ENCODE data around the gene CAMSAP1.

Gene CAMSAP1

DNA sequence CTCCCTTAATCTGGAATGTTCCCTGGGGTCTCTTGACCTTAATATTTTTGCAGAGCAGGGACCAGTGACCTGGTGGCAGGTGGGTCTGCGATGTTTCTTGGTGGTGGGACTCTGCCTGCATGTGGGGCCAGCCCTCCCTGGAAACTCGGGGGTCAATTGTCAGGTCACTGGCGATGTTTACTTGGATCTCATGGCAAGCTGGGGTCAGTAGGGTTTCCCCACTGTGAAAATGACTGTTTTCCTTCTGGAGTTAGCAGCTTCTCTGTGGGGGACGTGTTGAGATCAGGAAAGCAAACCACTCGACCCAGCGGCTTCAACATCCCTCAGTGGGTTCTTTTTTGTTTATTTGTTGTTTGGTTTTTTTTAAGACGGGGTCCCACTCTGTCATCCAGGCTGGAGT, 131.4 kb downstream of the CAMSAP1 start:
- Histone ChIP-seq H3K36me3 (ENCODE audit: low read depth) (no peaks in the 10 kb centered on the region), H3K9me3 (ENCODE audit: severe bottlenecking) (no peaks in the 10 kb centered on the region), H3K27ac (ENCODE audit: poor library complexity, severe bottlenecking) (no peak overlapping the region), H3K4me1 (ENCODE audit: insufficient read depth, poor library complexity, severe bottlenecking) (no peaks in the 10 kb centered on the region), H3K4me3 (ENCODE audit: severe bottlenecking) (no peak overlapping the region), H3K27me3 (ENCODE audit: insufficient read depth, poor library complexity, severe bottlenecking) (peaks cover under 1% of the 10 kb centered on the region)
- TF ChIP-seq, protein P1, sequence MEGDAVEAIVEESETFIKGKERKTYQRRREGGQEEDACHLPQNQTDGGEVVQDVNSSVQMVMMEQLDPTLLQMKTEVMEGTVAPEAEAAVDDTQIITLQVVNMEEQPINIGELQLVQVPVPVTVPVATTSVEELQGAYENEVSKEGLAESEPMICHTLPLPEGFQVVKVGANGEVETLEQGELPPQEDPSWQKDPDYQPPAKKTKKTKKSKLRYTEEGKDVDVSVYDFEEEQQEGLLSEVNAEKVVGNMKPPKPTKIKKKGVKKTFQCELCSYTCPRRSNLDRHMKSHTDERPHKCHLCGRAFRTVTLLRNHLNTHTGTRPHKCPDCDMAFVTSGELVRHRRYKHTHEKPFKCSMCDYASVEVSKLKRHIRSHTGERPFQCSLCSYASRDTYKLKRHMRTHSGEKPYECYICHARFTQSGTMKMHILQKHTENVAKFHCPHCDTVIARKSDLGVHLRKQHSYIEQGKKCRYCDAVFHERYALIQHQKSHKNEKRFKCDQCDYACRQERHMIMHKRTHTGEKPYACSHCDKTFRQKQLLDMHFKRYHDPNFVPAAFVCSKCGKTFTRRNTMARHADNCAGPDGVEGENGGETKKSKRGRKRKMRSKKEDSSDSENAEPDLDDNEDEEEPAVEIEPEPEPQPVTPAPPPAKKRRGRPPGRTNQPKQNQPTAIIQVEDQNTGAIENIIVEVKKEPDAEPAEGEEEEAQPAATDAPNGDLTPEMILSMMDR (IDR thresholded peaks at IDR 0.05; ENCODE audit: poor library complexity, severe bottlenecking): no peak
- ATAC-seq (ENCODE audit: low read depth) (no peak), DNase-seq (ENCODE audit: low spot score) (no peak)

DNA sequence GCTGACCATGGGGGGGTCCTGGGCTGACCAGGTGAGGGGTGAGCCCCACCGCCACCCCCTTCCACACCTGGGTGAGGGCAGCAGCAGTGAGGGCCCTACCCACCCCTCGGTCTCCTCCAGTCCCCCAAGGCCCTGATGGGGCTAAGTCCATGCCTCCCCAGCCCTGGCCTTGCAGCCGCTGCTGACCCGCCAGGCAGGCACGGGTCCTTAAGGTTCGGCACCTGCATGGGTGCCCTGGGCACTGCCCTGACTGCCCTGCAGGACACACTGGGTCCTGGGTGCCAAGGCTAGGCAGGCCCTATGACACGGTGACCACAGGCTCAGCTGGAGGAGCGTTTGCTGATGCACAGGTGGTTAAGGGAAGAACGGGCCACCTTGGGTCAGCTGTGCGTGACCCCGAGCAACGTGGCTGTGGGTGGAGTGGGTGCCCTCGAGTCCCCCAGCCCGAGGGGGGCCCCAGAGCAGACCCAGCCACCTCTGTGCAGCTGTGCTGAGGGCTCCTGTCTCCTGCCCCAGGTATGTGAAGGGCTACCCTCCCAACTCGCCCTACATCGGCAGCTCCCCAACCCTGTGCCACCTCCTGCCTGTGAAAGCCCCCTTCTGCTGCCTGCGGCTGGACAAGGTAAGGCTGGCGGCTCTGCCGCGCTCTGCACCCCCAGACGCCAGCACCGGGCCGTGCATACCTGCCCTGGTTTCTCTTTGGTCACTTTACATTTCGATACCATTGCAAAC, 132.4 kb downstream of the CAMSAP1 start:
- TF ChIP-seq, protein P1 (IDR thresholded peaks at IDR 0.05; ENCODE audit: poor library complexity, severe bottlenecking): no peak

DNA sequence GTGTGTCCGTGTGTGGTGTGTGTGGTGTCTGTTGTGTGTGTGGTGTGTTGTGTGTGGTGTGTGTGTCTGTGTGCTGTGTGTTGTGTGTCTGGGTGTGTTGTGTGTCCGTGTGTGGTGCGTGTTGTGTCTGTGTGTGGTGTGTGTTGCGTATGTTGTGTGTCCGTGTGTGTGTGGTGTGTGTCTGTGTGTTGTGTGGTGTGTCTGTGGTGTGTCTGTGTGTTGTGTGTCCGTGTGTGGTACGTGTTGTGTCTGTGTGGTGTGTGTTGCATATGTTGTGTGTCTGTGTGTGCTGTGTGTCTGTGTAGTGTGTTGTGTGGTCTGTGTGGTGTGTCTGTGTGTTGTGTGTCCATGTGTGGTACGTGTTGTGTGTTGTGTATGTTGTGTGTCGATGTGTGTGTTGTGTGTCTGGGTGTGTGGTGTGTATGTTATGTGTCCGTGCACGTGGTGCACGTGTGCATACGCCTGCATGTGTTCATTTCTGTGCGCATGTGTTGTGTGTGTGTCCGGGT, 133.1 kb downstream of the CAMSAP1 start:
- Histone ChIP-seq H3K4me3 (ENCODE audit: severe bottlenecking) (no peak overlapping the region), H3K36me3 (ENCODE audit: low read depth) (no peaks in the 10 kb centered on the region), H3K4me1 (ENCODE audit: insufficient read depth, poor library complexity, severe bottlenecking) (no peaks in the 10 kb centered on the region), H3K27ac (ENCODE audit: poor library complexity, severe bottlenecking) (no peak overlapping the region), H3K9me3 (ENCODE audit: severe bottlenecking) (no peaks in the 10 kb centered on the region), H3K27me3 (ENCODE audit: insufficient read depth, poor library complexity, severe bottlenecking) (no peaks in the 10 kb centered on the region)
- TF ChIP-seq, protein P1 (IDR thresholded peaks at IDR 0.05; ENCODE audit: poor library complexity, severe bottlenecking): no peak
- no peak for ATAC-seq (ENCODE audit: low read depth)
- DNase-seq (ENCODE audit: low spot score): no peak

More for the DNA sequence above, 132.4 kb downstream of the CAMSAP1 start:
- Histone ChIP-seq H3K27ac (ENCODE audit: poor library complexity, severe bottlenecking) (no peak overlapping the region), H3K4me3 (ENCODE audit: severe bottlenecking) (no peak overlapping the region), H3K9me3 (ENCODE audit: severe bottlenecking) (no peaks in the 10 kb centered on the region), H3K36me3 (ENCODE audit: low read depth) (no peaks in the 10 kb centered on the region), H3K4me1 (ENCODE audit: insufficient read depth, poor library complexity, severe bottlenecking) (no peaks in the 10 kb centered on the region), H3K27me3 (ENCODE audit: insufficient read depth, poor library complexity, severe bottlenecking) (no peaks in the 10 kb centered on the region)
- peak; percentile 30; the same call in 2 of the 3 replicates for ATAC-seq (ENCODE audit: low read depth)
- no peak for DNase-seq (ENCODE audit: low spot score)

DNA sequence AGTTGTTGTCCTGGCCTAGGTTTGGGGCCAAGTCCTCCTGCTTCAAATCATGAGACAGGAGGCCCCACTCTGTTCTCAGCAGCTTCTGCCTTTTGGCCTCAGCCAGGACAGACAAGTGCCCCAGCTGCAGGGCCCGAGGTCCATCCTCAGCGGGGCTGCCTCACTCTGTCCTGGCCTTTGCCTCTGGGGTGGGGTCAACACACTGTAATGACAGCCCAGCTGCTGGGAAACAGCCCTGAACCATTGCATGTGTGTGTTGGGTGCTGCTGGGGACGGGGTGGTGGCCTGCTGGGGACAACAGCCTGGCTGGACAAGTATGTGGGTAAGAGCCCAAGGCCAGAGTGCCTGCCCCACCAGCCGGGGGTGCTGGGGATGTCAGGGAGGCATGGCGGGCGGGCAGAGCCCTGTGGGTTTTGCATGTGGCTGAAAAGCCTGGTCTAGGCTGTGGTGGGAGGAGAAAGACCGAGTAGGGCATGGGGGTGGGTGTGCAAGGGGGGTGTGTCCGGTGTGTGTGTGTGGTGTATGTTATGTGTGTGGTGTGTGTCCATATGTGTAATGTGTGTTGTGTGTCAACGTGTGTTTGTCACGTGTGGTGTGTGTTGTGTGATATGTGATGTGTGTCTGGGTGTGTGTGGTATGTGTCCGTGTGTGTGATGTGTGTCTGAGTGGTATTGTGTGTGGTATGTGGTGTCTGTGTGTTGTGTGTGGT, 133.7 kb downstream of the CAMSAP1 start:
- ATAC-seq (ENCODE audit: low read depth) (no peak), DNase-seq (ENCODE audit: low spot score) (no peak)
- Histone ChIP-seq H3K36me3 (ENCODE audit: low read depth) (no peaks in the 10 kb centered on the region), H3K4me3 (ENCODE audit: severe bottlenecking) (no peak overlapping the region), H3K27me3 (ENCODE audit: insufficient read depth, poor library complexity, severe bottlenecking) (no peaks in the 10 kb centered on the region), H3K4me1 (ENCODE audit: insufficient read depth, poor library complexity, severe bottlenecking) (no peaks in the 10 kb centered on the region), H3K9me3 (ENCODE audit: severe bottlenecking) (no peaks in the 10 kb centered on the region), H3K27ac (ENCODE audit: poor library complexity, severe bottlenecking) (no peak overlapping the region)
- TF ChIP-seq, protein P1 (IDR thresholded peaks at IDR 0.05; ENCODE audit: poor library complexity, severe bottlenecking): no peak

Measured in RWPE2 (cell line).